ENCODE measurements around the gene APOLD1. TPM values are rescaled to one million over a fixed set of nuclear protein-coding genes. Genes with fewer than 3 reads are reported as not detected.
"Not testable (repeated sequence)": the region's sequence is repeated elsewhere in the genome, so short reads cannot be mapped to it uniquely, and the experiment has no call there.

Gene APOLD1
- total RNA-seq, 1 donor from 2014 or later: 21.3 TPM

- no peak for DNase-seq
- intact Hi-C loops (cut with micrococcal nuclease): no loop called here
Measured at GRCh38 chr12:12804011-12804410, 18.6 kb downstream of the APOLD1 start.

GRCh38 chr12:12804432-12804886 lies 19.0 kb downstream of the APOLD1 start:
- intact Hi-C loops (cut with micrococcal nuclease): no loop called here
- no peak for ATAC-seq
- no peak for DNase-seq

More at GRCh38 chr12:12804011-12804410, 18.6 kb downstream of the APOLD1 start:
- ATAC-seq: no peak

- DNase-seq (no peak), ATAC-seq (no peak)
- intact Hi-C loops (cut with micrococcal nuclease): no loop called here
Measured at GRCh38 chr12:12806784-12807516, 21.5 kb downstream of the APOLD1 start.

- DNase-seq; intact Hi-C loops (cut with micrococcal nuclease); ATAC-seq: not testable (repeated sequence)
Measured at GRCh38 chr12:12807517-12807903, 22.1 kb downstream of the APOLD1 start.

GRCh38 chr12:12807970-12808702 lies 22.7 kb downstream of the APOLD1 start:
- DNase-seq: peak; percentile 59
- intact Hi-C loops (cut with micrococcal nuclease): no loop called here
- ATAC-seq: peak; percentile 68

- intact Hi-C loops (cut with micrococcal nuclease): no loop called here
- no peak for DNase-seq
Measured at GRCh38 chr12:12810553-12811021, 25.1 kb downstream of the APOLD1 start.

GRCh38 chr12:12811343-12811742 lies 25.9 kb downstream of the APOLD1 start:
- DNase-seq (no peak), ATAC-seq (no peak)
- intact Hi-C loops (cut with micrococcal nuclease): no loop called here

More at GRCh38 chr12:12810553-12811021, 25.1 kb downstream of the APOLD1 start:
- ATAC-seq: no peak

GRCh38 chr12:12812174-12812573 lies 26.7 kb downstream of the APOLD1 start:
- DNase-seq: no peak
- ATAC-seq: no peak
- intact Hi-C loops (cut with micrococcal nuclease): no loop called here

GRCh38 chr12:12812618-12813119 lies 27.2 kb downstream of the APOLD1 start:
- DNase-seq (no peak), ATAC-seq (no peak)
- intact Hi-C loops (cut with micrococcal nuclease): no loop called here

GRCh38 chr12:12813120-12814101 lies 28.0 kb downstream of the APOLD1 start, which contains the start of gene DDX47:
Gene DDX47, plus strand, starts transcription at chr12:12813346. Its CDS starts 22 bp downstream, at chr12:12813368.
- intact Hi-C loops (cut with micrococcal nuclease): no loop called here

GRCh38 chr12:12817616-12818015 lies 32.2 kb downstream of the APOLD1 start:
- no peak for ATAC-seq
- intact Hi-C loops (cut with micrococcal nuclease): no loop called here

More at GRCh38 chr12:12813120-12814101, 28.0 kb downstream of the APOLD1 start, which contains the start of gene DDX47:
- DNase-seq (peak; percentile 99), ATAC-seq (peak; percentile 96)

GRCh38 chr12:12818701-12819100 lies 33.2 kb downstream of the APOLD1 start:
- no peak for ATAC-seq
- intact Hi-C loops (cut with micrococcal nuclease): no loop called here
- DNase-seq: no peak

More at GRCh38 chr12:12817616-12818015, 32.2 kb downstream of the APOLD1 start:
- DNase-seq: no peak

- DNase-seq: no peak
- intact Hi-C loops (cut with micrococcal nuclease): no loop called here
- no peak for ATAC-seq
Measured at GRCh38 chr12:12819221-12819620, 33.8 kb downstream of the APOLD1 start.

GRCh38 chr12:12819752-12820311 lies 34.4 kb downstream of the APOLD1 start:
- ATAC-seq (peak; percentile 45), DNase-seq (no peak)

GRCh38 chr12:12820376-12820775 lies 34.9 kb downstream of the APOLD1 start:
- ATAC-seq; intact Hi-C loops (cut with micrococcal nuclease); DNase-seq: not testable (repeated sequence)

More at GRCh38 chr12:12819752-12820311, 34.4 kb downstream of the APOLD1 start:
- intact Hi-C loops (cut with micrococcal nuclease): no loop called here

- intact Hi-C loops (cut with micrococcal nuclease): no loop called here
Measured at GRCh38 chr12:12821975-12822374, 36.5 kb downstream of the APOLD1 start.

GRCh38 chr12:12822886-12823285 lies 37.4 kb downstream of the APOLD1 start:
- DNase-seq (no peak), ATAC-seq (no peak)
- intact Hi-C loops (cut with micrococcal nuclease): no loop called here

More at GRCh38 chr12:12821975-12822374, 36.5 kb downstream of the APOLD1 start:
- DNase-seq (no peak), ATAC-seq (no peak)

- no peak for ATAC-seq
- intact Hi-C loops (cut with micrococcal nuclease): no loop called here
Measured at GRCh38 chr12:12823300-12823699, 37.8 kb downstream of the APOLD1 start.

More at GRCh38 chr12:12823300-12823699, 37.8 kb downstream of the APOLD1 start:
- no peak for DNase-seq
